Skeletal muscle tissue (tissue), 4 donors: ENCODE measurements around the gene VAMP4. TPM values are rescaled to one million over a fixed set of nuclear protein-coding genes. Genes with fewer than 3 reads are reported as not detected.
"Not testable (repeated sequence)": the region's sequence is repeated elsewhere in the genome, so short reads cannot be mapped to it uniquely, and the experiment has no call there.

Source experiments
- H3K27ac ChIP-seq: one replicate; pipeline ENCODE4 v1.7.0; 2013; ENCODE audit warnings: mild to moderate bottlenecking, low read depth, low read length, inconsistent platforms
- H3K27me3 ChIP-seq, 3 donors: one replicate each; pipeline ENCODE4 v1.7.0; 2013; ENCODE audit warnings: low read length in 3 of 3; ENCODE audit not compliant: control insufficient read depth in 3 of 3, insufficient read depth in 3 of 3
- H3K36me3 ChIP-seq, 3 donors: one replicate each; pipeline ENCODE4 v1.7.0; 2013; ENCODE audit warnings: low read length in 3 of 3; ENCODE audit not compliant: control insufficient read depth in 3 of 3, insufficient read depth in 3 of 3
- H3K4me1 ChIP-seq, 3 donors: one replicate each; pipeline ENCODE4 v1.7.0; 2013; ENCODE audit warnings: low read length in 3 of 3, mild to moderate bottlenecking in 3 of 3; ENCODE audit not compliant: control insufficient read depth in 3 of 3, insufficient read depth in 3 of 3
- H3K4me3 ChIP-seq, 3 donors: one replicate each; pipeline ENCODE4 v1.7.0; 2013; ENCODE audit warnings: low read length in 3 of 3
- H3K9ac ChIP-seq, 3 donors: one replicate each; pipeline ENCODE4 v1.7.0; 2013; ENCODE audit warnings: low read length in 3 of 3, mild to moderate bottlenecking in 3 of 3, moderate library complexity in 2 of 3, low read depth in 1 of 3
- H3K9me3 ChIP-seq, 3 donors: one replicate each; pipeline ENCODE4 v1.7.0; 2013; ENCODE audit warnings: low read length in 3 of 3; ENCODE audit not compliant: control insufficient read depth in 3 of 3
- total RNA-seq: library from RNA; depleted of rRNA; stranded (reverse); fragments of >200 nt; gene quantifications from one replicate; pipeline ENCODE4 v1.2.3, GENCODE V29; 2014
- donor health status: Osteomylitis.

The VAMP4 gene
- total RNA-seq, 1 donor from 2014 or later, result 3.7 TPM

DNA sequence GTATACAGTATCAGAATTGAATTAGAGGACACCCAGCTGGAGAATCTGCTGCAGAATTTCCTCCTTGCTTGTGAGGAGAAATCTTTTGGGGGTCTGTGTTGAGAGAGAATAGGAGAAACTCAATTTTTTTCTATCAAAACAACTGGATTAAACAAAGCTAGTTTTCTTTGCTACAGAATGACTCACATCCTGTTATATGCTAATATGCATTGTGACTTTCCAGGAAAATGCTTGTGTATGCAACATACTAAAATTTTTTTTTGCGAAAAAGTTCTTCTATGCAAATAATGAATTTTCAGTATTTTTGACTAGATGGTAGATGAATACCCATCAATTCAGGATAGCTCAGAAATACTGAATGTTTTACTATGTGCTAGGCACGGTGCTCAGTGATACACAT is 2.2 kb downstream of the VAMP4 start:
- no peak overlapping the region for H3K27ac ChIP-seq
- H3K4me3 ChIP-seq, result no peak overlapping the region
- H3K27me3 ChIP-seq, result no peaks in the 10 kb centered on the region
- H3K36me3 ChIP-seq, result peaks cover 7 to 27% (median 12%) of the 10 kb centered on the region in 3 donors
- peak overlapping the region in 1 of 3 donors; percentile 25 for H3K9ac ChIP-seq
- no peaks in the 10 kb centered on the region for H3K9me3 ChIP-seq
- H3K4me1 ChIP-seq, result peaks cover 20 to 26% (median 21%) of the 10 kb centered on the region in 3 donors

DNA sequence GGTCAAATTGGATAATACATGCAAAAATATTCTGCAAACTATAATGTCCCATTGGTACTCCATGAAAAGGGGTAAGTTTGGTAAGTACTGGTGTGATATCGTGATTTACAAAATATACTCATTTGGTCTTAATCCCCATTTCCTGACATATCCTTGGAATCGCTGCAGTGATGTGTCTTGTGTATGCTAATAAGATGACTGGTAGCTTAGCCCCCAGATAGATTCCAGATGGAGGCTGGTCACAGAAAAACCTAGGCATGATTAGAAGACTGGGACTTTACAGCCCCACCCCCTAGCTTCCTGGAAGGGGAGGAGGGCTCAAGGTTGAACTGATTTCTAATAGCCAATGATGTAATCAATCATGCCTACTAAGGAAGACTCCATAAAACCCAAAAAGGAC is 3.0 kb downstream of the VAMP4 start:
- Histone ChIP-seq H3K9me3 (no peaks in the 10 kb centered on the region), H3K27me3 (no peaks in the 10 kb centered on the region), H3K36me3 (peaks cover 7 to 27% (median 12%) of the 10 kb centered on the region in 3 donors), H3K27ac (no peak overlapping the region), H3K4me1 (peaks cover 15 to 21% (median 17%) of the 10 kb centered on the region in 3 donors), H3K4me3 (no peak overlapping the region), H3K9ac (no peak overlapping the region)

DNA sequence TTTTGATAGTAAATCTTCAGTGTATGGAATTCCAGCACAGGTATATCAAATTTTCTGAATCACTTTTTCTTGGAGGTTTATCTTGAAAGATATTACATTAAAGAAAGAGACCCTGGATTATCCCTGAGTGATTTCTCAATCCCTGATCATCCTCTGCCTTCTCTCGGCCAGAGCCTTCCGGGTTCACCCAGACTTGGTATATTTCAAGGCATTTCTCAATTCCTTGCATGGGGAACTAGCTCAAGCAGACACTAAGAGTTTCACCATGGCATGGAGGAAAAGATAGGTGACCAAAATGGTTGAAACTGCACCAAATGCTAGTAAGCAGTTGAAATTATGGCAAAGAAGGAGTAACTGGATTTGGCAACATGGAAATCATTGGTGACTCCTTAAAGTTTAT is 5.7 kb downstream of the VAMP4 start:
- Histone ChIP-seq H3K36me3 (peaks cover 9 to 27% (median 12%) of the 10 kb centered on the region in 3 donors), H3K27ac (no peak overlapping the region), H3K4me1 (peaks cover 6 to 14% (median 7%) of the 10 kb centered on the region in 3 donors), H3K27me3 (no peaks in the 10 kb centered on the region), H3K9ac (no peak overlapping the region), H3K9me3 (no peaks in the 10 kb centered on the region), H3K4me3 (no peak overlapping the region)

DNA sequence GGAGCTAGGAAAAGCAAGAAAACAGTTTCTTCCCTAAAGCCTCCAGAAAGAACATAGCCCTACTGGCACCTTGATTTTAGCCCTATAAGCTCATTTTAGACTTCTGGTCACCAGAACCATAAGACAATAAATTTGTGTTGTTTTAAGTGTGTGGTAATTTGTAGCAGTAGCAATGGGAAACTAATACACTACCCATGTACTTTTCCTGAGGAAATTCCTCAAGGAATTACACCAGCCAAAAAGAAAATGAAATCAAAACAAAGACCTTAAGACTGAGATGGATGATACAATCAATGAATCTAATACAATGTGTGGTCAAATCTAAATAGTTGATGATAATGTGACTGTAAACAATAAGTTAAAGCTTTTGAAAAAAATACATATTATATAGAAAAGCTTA is 11.8 kb downstream of the VAMP4 start:
- Histone ChIP-seq H3K4me3 (no peak overlapping the region), H3K27me3 (no peaks in the 10 kb centered on the region), H3K4me1 (peaks cover 0 to 2% (median 0%) of the 10 kb centered on the region in 3 donors), H3K9ac (no peak overlapping the region), H3K9me3 (no peaks in the 10 kb centered on the region), H3K36me3 (peaks cover 5 to 11% (median 8%) of the 10 kb centered on the region in 3 donors), H3K27ac (no peak overlapping the region)

DNA sequence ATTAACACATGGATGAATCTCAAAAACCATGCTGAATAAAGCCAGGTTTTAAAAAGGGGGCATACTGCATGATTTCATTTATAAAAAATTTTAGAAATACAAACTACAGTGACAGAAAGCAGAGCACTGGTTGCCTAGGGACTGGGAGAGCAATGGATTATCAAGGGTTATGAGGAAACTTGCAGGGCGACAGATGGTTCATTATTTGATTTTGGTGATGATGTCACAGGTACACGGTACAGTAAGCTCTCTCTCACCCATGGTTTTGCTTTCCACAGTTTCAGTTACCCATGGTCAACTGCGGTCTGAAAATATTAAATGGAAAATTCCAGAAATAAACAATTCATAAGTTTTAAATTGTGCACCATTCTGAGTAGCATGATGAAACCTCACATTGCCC is 14.1 kb downstream of the VAMP4 start:
- H3K4me3 ChIP-seq, result no peak overlapping the region
- H3K9me3 ChIP-seq, result no peaks in the 10 kb centered on the region
- H3K27me3 ChIP-seq, result no peaks in the 10 kb centered on the region
- H3K4me1 ChIP-seq, result peaks cover 0 to 2% (median 0%) of the 10 kb centered on the region in 3 donors
- no peak overlapping the region for H3K9ac ChIP-seq
- no peak overlapping the region for H3K27ac ChIP-seq
- peaks cover 3 to 11% (median 8%) of the 10 kb centered on the region in 3 donors for H3K36me3 ChIP-seq

DNA sequence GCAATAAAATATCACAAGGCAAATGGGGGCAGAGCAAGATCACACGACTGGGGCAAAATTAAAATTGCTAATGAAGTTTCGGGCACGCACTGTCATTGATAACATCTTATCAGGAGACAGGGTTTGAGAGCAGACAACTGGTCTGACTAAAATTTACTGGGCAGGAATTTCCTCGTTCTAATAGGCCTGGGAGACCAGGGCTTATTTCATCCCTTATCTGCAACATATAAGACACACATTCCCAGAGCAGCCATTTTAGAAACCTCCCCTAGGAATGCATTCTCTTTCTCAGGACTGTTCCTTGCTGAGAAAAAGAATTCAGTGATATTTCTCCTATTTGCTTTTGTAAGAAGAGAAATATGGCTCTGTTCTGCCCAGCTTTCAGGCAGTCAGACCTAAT is 18.7 kb downstream of the VAMP4 start:
- not testable (repeated sequence) for H3K27ac ChIP-seq, H3K4me1 ChIP-seq, H3K9ac ChIP-seq, H3K9me3 ChIP-seq, H3K4me3 ChIP-seq, H3K27me3 ChIP-seq
- H3K36me3 ChIP-seq, result peaks cover 3 to 11% (median 7%) of the 10 kb centered on the region in 3 donors

DNA sequence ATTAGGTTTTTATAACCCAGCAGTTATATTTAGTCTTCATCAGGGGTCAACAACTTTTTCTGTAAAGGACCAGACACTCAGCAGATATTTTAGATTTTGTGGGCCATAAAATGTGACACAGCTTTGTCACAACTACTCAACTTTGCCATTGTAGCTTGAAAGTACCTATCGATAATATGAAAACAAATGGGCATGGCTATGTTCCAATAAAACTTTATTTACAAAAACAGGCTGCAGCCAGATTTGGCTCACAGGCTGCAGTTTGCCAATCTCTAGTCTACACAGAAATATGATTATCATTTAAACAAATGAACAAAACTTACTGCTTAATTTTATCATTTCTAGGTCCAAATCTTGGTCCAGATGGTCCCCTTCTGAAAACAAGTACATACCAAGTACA is 23.0 kb downstream of the VAMP4 start:
- Histone ChIP-seq H3K9ac (no peak overlapping the region), H3K36me3 (peaks cover 0 to 4% (median 0%) of the 10 kb centered on the region in 3 donors), H3K27ac (no peak overlapping the region), H3K27me3 (no peaks in the 10 kb centered on the region), H3K9me3 (no peaks in the 10 kb centered on the region), H3K4me1 (peaks cover 7 to 14% (median 9%) of the 10 kb centered on the region in 3 donors), H3K4me3 (no peak overlapping the region)

DNA sequence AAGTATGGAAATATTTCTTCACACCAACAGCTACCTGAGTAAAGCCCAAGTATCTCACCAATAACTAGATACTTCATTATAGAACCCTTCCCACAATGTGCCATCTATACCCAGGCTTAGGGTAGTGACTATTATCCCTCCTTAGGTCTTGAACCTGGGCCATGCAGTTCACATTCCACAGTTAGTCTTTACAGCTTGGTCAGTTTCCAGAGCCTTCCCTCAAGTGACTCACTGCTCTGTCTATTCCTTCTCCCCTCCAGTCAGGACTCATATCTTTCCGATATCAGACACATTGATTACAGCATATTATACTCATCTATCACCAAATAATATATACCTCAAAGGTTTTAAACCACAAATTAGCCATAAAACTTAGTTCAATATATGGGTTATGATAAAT is 23.6 kb downstream of the VAMP4 start:
- no peak overlapping the region for H3K9ac ChIP-seq
- H3K36me3 ChIP-seq, result peaks cover 0 to 7% (median 0%) of the 10 kb centered on the region in 3 donors
- peaks cover 7 to 14% (median 9%) of the 10 kb centered on the region in 3 donors for H3K4me1 ChIP-seq
- H3K27ac ChIP-seq, result no peak overlapping the region
- H3K27me3 ChIP-seq, result no peaks in the 10 kb centered on the region
- H3K9me3 ChIP-seq, result no peaks in the 10 kb centered on the region
- no peak overlapping the region for H3K4me3 ChIP-seq

DNA sequence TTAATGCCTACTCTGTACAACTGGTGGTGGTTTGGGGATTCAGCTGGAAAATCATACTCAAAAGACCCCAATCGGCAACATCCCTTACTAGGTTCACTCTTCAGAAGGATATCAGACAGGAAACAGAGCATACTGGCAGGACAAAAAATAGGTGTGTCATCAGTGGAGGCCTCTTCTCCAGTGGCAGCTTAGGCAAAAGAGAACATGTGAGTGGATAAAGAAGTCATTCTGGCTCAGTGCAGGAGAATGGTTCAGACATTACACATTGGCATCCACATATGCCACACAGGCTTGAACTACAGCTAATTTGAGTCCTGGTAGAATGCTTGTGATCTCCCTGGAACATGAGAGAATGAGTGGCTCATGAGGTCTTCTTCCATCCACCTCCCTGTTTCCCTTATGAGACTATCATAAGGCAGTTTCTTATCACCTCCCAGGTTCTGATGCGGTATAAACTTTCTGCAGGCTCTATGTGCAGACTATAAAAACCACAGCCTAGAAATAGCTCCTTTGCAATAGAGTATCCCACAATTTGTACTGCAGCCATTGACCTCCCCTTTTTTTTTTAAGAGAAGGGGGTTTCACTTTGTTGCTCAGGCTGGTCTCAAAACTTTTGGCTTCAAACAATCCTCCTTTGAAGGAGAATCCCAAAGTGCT is 24.7 kb downstream of the VAMP4 start:
- Histone ChIP-seq H3K27ac (peak overlapping the region; percentile 45), H3K9ac (peak overlapping the region in 1 of 3 donors; percentile 43)

DNA sequence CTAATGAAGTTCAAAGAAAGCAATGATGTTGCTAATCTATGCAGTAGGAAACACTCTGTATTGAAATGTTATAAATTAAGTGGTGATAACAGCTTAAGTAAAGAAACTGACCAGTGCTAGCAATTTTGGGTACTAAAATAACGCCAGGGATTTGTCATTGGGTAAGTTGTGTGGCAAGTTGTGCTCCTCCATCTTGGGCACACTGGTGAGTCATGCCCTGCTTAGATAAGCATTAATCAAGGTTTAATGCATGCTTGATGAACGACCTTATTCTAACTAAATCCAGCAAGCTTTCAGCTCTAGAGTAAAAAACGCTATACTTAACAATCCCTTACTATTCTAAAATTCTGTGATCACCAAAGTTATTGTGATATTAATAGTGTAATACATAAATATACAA is 25.2 kb downstream of the VAMP4 start:
- Histone ChIP-seq H3K4me1 (peaks cover 7 to 14% (median 9%) of the 10 kb centered on the region in 3 donors), H3K9ac (peak overlapping the region in 1 of 3 donors; percentile 43), H3K36me3 (peaks cover 0 to 7% (median 0%) of the 10 kb centered on the region in 3 donors), H3K4me3 (no peak overlapping the region), H3K27ac (peak overlapping the region; percentile 45), H3K27me3 (no peaks in the 10 kb centered on the region), H3K9me3 (no peaks in the 10 kb centered on the region)

More for the DNA sequence above, 24.7 kb downstream of the VAMP4 start:
- Histone ChIP-seq H3K4me1 (peaks cover 7 to 14% (median 9%) of the 10 kb centered on the region in 3 donors), H3K9me3 (no peaks in the 10 kb centered on the region), H3K36me3 (peaks cover 0 to 7% (median 0%) of the 10 kb centered on the region in 3 donors), H3K27me3 (no peaks in the 10 kb centered on the region), H3K4me3 (no peak overlapping the region)
